HG02970 (cell line): ENCODE measurements around the gene ZSCAN10.

Source experiments
- ATAC-seq: cut with Tn5 transposase; IDR thresholded peaks from one replicate; pipeline ENCODE4 v1.9.1; 2021; ENCODE audit warnings: mild to moderate bottlenecking, moderate library complexity, moderate number of reproducible peaks; ENCODE audit not compliant: unreplicated experiment, low FRiP score

Gene ZSCAN10

DNA sequence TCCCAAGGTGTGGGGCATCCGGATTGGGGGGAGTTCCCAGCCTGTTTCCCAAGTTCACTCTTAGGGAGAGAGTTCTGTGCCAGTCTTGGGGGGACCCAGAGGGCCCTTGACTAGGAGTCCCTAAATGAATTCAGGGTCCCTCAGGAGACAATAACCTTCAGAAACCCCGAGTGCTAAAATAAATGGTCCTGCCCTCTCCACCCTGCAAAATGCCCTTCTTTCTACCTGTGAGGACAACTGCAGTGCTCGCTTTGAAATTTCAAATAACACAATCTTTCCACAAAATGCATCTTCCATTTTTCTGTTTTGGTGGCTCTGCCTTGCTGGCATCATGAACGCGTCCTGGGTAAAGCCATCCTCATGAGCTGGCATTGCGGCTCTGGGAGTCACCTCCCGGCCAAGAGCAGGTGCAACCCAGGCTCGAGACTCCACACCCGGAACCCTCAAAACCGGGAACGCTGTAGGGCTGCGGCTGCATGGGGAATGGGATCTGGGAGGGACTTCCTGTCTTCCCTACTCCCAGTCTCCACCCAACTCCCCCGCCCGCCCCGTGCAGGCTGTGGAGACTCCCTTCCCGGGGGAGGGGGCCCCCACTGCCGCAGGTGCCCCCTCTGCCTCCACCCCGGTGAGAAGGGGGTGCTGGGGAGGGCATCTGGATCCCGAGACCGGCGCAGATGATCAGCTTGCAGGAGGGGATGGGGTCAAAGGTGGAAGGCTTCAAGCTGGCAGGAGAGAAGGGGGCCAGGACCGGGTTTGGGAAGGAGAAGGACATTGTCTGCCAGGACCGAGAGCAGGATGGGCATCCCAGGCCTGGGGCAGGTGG, 13.2 kb upstream of the ZSCAN10 start, which contains the start of gene ZNF205:
ZNF205 (plus strand) TSS at position 529 of the 823 bp plus-strand sequence. CDS start 845 bp downstream, outside the sequence.
- ATAC-seq = no peak

DNA sequence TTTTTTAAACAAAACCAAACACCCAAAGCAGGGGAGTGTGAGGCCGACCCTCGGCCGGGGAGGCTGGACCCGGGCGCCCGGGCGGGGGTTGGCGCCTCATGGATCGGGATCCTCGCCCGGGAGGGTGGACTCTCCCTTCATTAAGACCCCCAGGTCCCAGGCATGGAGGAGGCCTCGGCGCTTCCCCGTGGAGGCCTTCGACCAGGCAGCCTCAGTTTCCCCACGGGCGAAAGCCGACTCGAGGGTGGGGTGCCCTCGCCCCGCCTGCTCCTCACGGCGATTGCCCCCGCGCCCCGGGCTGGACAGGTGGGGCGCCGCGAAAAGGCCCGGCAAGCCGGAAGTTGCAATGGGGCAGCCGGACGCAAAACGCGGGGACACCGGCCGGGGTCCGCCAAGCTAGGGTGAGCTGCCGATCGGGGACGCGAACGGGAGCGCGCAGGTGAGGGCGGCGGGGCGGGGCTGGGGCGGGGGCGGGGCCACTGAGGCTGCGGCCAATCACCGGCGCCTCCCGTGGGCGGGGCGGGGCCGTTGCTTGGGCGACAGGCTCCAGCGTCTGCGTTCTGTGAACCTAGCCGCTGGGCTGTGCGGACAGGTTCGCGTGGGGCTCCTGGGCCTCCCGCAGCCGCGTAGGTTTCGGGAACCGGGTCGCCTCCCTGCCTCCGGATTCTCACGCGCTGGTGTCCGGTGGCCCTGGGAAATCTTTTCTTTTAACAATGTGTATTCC, 7.3 kb upstream of the ZSCAN10 start:
- ATAC-seq = peak; percentile 85

DNA sequence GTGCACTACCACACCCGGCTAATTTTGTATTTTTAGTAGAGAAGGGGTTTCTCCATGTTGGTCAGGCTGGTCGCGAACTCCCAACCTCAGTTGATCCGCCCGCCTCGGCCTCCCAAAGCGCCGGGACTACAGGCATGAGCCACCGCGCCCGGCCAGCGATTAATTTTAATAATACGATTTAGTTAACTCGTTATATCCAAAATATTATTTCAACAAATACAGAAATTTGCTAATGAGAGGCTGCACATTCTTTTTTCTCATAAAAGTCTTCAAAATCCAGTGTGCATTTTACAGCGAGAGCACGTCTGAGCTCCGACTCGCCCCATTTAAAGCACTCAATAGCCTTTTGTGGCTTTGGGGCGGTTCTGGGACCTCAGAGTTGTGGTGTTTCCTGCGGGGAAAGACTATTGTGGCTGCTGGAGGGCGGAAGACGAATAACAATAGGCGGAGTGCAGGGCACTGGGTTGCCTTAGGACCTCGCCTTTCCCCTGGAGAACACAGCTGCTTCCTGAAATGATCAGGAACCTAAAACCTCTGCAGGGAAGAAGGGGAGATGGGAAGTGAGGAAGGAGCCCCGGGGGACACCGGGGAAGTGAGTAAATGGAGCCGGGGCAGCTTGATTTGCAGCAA, 2.9 kb upstream of the ZSCAN10 start:
- ATAC-seq = no peak

DNA sequence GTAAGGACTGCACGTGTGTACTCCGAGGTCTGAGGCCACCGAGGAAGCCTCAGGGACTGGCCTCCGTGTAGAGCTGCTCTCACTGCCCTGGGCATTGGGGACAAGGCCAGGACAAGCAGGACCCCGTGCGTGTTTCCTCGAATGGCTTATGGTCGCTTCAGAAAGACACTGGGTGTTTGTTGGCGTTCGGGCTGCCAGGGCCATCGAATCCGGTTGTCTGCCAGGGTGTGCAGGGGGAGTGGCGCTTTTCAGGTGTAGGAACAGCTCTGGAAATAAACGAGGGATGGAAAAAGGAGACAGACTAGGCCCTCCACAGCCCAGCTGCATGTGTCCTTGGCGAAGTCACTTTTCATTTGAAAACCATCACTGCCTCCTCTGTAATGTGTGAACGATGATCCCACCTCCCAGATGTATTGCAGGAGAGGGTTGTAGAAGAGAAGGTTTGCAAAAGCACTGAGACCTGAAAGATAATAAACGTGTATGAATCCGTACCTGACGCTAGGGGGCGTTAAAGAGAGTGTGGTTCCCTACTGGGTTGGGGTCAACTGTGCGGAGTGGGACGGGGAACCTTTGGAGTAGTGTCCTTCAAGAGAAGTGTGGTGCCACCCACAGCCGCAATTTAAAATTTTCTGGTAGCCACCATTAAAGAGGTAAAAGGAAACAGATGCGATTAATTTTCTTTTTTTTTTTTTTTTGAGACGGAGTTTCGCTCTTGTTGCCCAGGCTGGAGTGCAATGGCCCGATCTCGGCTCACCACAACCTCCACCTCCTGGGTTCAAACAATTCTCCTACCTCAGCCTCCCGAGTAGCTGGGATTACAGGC, 2.1 kb upstream of the ZSCAN10 start:
- no peak for ATAC-seq

DNA sequence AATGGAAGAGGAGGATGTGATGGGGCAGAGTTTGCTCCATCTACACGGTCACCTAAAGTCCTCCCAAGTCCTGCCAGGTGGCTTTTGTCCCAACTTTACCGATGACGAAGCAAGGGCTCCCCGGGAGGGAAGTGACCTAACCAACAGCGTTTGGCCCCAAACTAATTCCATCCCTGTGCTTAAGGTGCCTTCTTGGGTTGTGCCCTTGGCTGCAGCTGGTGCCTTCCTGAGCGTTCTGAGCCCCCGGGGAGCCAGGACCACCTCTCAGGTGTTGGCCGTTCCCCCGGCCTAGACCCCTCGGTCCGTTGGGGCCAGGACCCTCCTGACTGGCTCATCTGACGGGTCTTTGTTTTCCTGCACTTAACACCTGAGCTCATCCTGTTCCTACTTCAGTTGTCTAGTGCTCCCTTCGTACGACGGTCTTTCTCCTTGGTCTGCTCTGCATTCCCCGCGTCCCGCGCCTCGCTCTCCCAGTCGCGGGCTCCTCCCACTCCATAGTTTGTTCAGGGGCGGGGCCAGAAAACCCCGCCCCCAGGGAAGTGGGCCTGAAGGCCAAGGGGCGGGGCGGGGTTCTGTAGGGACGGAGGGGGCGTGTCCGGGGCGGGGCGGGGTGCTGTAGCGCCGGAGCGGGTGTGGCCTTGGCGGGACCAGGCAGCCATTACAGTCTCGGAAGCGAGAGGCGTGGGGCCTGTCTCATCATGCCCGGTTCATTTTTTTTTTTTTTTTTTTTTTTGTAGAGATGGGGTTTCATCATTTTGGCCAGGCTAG, 822 bp upstream of the ZSCAN10 start:
- peak; percentile 50 for ATAC-seq

DNA sequence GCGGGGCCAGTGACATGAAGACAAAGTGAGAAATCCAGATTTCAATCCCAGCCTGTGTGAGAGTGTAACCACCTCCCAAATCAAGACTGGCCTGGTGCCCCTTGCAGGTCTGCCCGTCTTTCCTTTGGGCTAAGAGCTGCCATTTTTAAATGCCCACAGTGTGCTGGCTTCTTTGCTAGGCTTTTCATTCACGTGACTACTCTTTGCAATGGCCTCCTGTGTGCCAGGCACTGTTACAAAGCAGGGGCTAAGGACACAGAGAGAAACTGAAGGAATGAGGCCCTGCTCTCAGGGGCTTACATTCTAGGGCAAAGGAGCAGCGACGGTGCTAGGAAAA, 269 bp upstream of the ZSCAN10 start:
- ATAC-seq = no peak

DNA sequence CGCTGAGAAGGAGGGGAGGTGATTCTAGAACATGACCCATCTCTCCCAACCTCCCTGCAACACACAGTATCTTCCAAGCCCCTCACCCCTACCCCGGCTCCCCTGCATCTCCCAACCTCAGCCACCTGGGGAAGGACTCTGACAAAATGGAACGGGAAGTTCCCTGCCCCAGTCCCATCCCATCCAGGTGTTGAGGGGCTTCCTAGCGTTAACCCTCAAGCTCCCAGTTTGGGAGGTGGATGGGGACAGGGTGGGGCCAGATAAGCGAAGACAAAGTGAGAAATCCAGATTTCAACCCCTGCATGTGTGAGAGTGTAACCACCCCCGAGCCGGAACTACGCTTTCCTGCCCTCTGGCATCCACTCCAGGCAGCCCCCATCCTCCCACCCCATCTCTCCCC, 1.8 kb downstream of the ZSCAN10 start:
- no peak for ATAC-seq

DNA sequence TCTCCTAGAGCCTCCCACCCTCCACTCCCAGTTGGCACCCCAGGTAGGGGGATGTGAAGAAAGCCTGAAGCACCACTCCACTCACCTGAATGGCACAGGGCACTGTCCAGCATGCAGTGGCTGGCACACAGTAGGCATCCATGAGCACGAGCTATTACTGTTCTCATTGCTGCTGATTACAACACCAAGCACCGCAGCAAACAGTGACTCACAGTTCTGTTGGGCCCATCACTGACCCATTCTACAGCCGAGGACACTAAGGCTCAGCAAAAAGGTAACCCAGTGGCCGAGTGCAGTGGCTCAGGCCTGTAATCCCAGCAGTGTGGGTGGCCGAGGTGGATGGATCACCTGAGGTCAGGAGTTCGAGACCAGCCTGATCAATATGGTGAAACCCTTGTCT, 2.7 kb downstream of the ZSCAN10 start:
- no peak for ATAC-seq

DNA sequence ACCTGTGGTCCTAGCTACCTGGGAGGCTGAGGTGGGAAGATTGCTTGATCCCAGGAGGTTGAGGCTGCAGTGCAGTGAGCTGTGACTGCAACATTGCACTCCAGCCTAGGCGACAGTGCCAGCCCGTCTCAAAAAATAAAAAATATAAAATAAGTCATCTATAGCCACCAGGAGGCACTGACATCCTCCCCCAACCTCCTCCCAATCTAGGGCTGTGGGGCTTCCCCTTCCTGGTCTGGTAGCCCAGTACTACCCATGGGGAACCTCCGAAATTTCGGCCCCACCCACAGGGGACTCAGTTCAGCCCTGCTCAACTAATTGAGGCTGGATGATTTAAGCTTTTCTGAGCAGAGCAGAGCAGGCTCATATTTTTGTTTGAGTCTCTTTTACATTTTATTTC, 3.2 kb downstream of the ZSCAN10 start:
- peak; percentile 43 for ATAC-seq

DNA sequence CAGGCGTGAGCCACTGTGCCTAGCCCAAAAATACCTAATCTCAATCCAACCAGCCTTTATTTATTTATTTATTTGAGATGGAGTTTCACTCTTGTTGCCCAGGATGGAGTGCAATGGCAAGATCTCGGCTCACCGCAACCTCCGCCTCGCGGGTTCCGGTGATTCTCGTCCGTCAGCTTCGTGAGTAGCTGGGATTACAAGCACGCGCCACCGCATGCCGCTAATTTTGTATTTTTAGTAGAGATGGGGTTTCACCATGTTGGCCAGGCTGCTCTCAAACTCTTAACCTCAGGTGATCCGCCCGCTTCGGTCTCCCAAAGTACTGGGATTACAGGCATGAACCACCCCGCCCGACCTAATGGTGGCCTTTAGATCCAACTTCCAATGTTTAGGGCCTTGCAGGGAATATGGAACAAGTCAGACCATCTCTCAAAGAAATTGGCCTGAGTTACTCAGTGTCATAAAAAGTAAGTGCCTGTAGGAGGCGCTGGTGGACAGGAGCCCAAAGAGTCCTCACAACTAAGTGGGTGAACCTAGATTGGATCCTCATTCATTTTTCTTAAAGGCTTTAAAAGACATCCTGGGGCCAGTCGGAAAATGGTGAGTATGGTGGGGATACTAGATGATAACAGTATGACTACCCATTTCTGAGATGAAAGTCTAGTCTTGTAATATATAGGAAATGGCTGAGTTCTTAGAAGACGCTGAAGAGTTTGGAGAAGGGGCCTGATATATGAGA, 4.6 kb downstream of the ZSCAN10 start:
- no peak for ATAC-seq

DNA sequence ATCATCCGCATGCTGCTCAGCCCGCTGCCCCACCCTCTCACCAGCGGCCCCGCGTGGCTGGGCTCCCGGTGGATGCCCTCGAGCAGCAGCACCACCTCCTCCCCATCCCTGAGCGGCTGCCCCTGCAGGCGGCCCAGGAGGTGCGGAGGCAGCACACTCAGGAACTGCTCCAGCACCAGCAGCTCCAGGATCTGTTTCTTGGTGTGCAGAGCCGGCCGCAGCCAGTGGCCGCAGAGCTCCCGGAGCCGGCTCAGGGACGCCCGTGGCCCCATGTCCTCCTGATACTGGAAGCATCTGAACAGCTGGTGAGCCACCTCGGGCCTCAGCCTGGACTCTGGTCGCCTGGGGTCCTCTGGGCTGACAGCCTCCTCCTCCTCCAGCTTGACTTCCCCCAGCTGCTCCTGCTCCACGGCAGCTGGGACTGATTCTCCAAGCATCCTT, 6.6 kb downstream of the ZSCAN10 start:
- ATAC-seq = no peak

DNA sequence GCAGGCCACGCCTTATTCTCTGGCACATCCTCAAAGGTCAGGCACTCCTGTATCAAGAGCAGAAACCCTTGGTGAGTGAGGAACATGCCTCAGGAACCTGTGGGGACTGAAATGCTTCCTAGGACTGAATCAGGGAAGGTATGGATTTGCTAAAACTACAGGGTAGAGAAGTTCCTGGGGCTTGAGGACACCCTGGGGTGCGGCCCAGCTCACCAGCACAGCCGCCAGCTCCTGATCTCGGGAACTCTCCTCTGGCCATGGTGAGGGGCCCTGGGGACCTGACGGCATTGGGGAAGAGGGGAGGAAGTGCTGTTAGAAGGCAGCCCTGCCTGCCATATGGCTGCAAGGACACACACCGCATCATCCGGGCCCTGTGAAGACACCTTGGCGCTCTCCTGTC, 7.5 kb downstream of the ZSCAN10 start:
- no peak for ATAC-seq

DNA sequence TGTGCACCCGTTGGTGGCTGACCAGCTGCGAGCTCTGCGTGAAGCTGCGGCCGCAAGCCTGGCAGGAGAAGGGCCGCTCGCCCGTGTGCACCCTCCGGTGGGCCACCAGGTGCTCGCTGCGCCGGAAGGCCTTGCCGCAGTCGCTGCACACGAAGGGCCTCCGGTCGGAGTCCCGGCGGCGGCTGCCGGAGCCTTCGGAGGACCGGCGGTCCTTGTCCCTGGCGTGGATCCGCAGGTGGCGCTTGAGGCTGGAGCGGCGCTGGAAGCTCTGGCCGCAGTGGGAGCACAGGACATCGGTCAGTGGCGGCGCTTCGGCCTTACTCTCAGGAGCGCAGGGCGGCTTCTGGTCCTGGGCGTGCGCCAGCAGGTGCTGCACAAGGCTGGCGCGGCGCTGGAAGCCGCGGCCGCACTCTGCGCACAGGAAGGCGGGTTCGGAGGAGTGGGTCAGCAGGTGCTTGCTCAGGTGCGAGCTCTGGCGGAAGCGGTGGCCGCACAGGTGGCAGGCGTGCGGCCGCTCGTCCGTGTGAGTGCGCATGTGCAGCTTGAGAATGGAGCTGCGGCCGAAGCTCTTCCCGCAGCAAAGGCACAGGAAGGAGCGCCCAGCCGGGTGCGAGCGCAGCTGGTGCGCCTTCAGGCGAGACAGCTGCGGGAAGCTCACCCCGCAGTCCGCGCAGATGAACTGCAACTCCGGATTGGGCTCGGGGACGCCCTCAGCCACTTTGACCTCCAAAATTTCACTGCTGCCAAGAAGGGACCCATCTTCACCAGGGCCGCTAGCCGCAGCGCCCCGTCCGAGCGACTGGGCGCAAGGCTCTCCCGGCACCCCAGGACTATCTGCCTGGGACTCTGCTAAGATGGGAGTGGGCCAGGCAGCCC, 9.1 kb downstream of the ZSCAN10 start:
- no peak for ATAC-seq

DNA sequence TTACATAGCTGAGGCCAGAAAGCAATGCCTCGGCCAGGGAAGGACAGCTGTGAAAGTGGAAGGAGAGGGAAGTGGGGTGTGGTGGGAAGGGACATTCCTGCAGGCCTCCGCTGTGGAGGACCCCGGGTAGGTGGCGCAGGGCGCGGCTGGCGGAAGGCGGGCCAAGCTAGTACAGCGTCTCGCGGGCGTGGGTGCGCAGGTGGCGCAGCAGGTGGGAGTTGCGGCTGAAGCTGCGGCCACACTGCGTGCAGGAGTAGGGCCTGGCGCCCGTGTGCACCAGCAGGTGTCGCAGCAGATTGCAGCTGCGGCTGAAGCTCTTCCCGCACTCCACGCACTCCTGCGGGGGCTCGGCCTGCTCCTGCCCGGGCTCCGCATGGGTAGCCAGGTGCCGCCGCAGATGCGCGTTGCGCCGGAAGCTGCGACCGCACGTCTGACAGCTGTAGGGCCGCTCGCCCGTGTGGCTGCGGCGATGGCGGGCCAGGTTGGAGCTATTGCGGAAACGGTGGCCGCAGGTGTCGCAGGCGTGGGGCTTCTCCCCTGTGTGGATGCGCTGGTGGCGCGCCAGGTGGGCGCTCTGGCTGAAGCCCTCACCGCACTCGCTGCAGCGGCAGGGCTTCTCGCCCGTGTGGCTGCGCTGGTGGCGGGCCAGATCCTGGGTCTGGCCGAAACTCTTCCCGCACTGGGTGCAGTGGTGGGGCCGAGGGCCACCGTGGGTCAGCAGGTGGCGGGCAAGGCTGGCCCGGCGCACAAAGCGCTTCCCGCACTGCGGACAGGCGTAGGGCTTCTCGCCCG, 10.0 kb downstream of the ZSCAN10 start:
- no peak for ATAC-seq

DNA sequence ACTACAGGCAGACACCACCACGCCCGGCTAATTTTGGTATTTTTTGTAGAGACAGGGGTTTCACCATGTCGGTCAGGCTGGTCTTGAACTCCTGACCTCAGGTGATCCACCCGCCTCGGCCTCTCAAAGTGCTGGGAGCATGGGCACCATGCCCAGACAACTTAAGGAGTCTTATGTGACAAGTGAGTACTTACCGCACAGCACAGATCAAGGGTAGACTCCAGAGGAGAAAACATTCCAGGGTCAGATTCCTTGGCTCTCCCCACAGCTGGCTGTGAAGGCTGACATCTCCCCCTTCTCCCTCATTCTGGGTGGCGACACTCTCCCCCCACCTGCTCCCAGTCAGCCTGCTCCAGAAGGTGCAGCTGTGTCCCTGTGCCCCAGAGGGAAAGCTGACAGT, 10.6 kb downstream of the ZSCAN10 start:
- ATAC-seq = no peak

DNA sequence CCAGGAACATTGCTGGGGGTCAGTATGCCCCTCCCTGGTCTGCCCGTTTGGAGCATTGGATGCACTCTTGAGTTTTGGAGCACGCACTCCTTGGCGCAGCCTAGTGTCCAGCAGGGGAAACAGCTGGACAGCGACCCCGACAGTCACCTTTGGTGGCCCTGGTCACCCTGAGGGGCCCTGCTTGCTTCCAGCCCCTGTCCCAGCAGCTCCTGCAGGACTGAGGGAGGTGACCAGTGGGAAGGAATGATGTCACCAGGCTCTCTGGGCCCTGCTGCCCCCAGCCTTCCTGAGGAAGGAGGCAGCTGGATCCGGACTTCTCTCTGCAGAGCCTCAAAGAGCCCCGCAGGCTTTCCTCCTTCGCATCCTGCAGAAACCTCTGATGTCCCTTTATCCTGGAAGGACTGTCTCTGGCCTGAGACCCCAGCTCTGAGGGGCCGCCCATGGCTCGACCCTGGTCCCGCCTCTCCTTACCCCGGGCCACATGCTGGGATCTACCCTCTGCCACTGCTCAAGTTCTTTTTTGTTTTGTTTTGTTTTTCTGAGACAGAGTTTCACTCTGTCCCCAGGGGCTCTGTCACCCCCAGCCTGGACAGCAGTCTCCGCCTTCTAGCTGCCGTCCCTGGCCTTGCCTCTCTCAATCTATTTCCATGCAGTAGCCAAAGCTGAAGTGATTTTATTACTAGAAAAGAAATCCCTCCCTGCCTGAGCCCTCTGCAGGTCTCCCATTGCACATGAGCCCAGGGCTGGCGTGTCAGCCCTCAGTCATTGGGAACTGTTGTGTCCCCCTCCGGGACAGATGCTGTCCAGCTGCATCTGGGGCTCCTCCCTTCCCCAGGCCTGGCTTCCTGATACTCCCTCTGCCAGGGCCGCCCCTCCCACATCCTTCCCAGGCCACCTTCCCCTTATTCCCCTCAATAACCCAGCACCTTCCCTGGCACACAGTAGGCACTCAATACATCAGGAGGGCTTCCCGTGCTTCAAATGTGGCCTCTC, 11.6 kb downstream of the ZSCAN10 start:
- ATAC-seq = no peak
